ENCODE measurements around the gene UBR1. TPM values are rescaled to one million over a fixed set of nuclear protein-coding genes. Genes with fewer than 3 reads are reported as not detected.

Gene UBR1
- total RNA-seq, 4 donors from 2014 or later, result 32.6 to 57.4 (median 39.3) TPM

- TF ChIP-seq CTCF (IDR thresholded peaks at IDR 0.05; ENCODE audit: low read depth), result no peak
Observed at GRCh38 chr15:43125100-43125661, 19.3 kb upstream of the UBR1 start.

GRCh38 chr15:43121863-43122262 is 16.0 kb upstream of the UBR1 start:
- no peak for TF ChIP-seq CTCF (IDR thresholded peaks at IDR 0.05; ENCODE audit: low read depth)

- no peak for TF ChIP-seq CTCF (IDR thresholded peaks at IDR 0.05; ENCODE audit: low read depth)
Observed at GRCh38 chr15:43118829-43119228, 13.0 kb upstream of the UBR1 start.

GRCh38 chr15:43118286-43118685 is 12.4 kb upstream of the UBR1 start:
- no peak for TF ChIP-seq CTCF (IDR thresholded peaks at IDR 0.05; ENCODE audit: low read depth)

GRCh38 chr15:43111354-43111753 is 5.5 kb upstream of the UBR1 start:
- TF ChIP-seq CTCF (IDR thresholded peaks at IDR 0.05; ENCODE audit: low read depth), result no peak

GRCh38 chr15:43107751-43108150 is 1.9 kb upstream of the UBR1 start:
- TF ChIP-seq CTCF (IDR thresholded peaks at IDR 0.05; ENCODE audit: low read depth), result no peak

- TF ChIP-seq CTCF (IDR thresholded peaks at IDR 0.05; ENCODE audit: low read depth), result no peak
Observed at GRCh38 chr15:43106486-43106829, 620 bp upstream of the UBR1 start.

Data from subcutaneous adipose tissue (tissue), 4 donors.